Ishikawa (cell line): ENCODE results near the gene NKD2.

Experiments used
- CEBPB ChIP-seq: IDR thresholded peaks from 2 replicates; pipeline ENCODE4 v1.6.1; 2012
- EGR1 ChIP-seq: IDR thresholded peaks from 2 replicates; pipeline ENCODE4 v1.6.1; 2012
- EP300 ChIP-seq: IDR thresholded peaks from 2 replicates; pipeline ENCODE4 v1.6.1; 2012; ENCODE audit warnings: borderline replicate concordance
- FOXM1 ChIP-seq: IDR thresholded peaks from 2 replicates; pipeline ENCODE4 v1.6.1; 2012; ENCODE audit warnings: low read depth, borderline replicate concordance
- MAX ChIP-seq: IDR thresholded peaks from 2 replicates; pipeline ENCODE4 v1.6.1; 2012
- NFIC ChIP-seq: IDR thresholded peaks from 2 replicates; pipeline ENCODE4 v1.6.1; 2012
- RAD21 ChIP-seq: IDR thresholded peaks from 2 replicates; pipeline ENCODE4 v1.6.1; 2012; ENCODE audit warnings: low read depth
- REST ChIP-seq: IDR thresholded peaks from 2 replicates; pipeline ENCODE4 v1.6.1; 2012; ENCODE audit warnings: low read depth, mild to moderate bottlenecking
- TAF1 ChIP-seq: IDR thresholded peaks from 2 replicates; pipeline ENCODE4 v1.6.1; 2012; ENCODE audit warnings: low read depth, mild to moderate bottlenecking
- TCF12 ChIP-seq: IDR thresholded peaks from 2 replicates; pipeline ENCODE4 v1.6.1; 2012; ENCODE audit warnings: low read depth
- TEAD4 ChIP-seq: IDR thresholded peaks from 2 replicates; pipeline ENCODE4 v1.6.1; 2012
- USF1 ChIP-seq: IDR thresholded peaks from 2 replicates; pipeline ENCODE4 v1.6.1; 2012
- YY1 ChIP-seq: IDR thresholded peaks from 2 replicates; pipeline ENCODE4 v1.6.1; 2012; ENCODE audit warnings: low read depth
- ZBTB7A ChIP-seq: IDR thresholded peaks from 2 replicates; pipeline ENCODE4 v1.6.1; 2012; ENCODE audit warnings: low read depth

GRCh38 chr5:983568-983967 lies 25.0 kb upstream of the NKD2 start:
- TF ChIP-seq CEBPB (no peak), EP300 (no peak), REST (no peak), RAD21 (no peak), TCF12 (no peak), TEAD4 (no peak), TAF1 (no peak), MAX (no peak), YY1 (no peak), NFIC (no peak), ZBTB7A (no peak), EGR1 (no peak), FOXM1 (no peak), USF1 (no peak)
